Hematopoietic multipotent progenitor cell treated with erythropoietin and hydrocortisone succinate and interleukin-3 and kit ligand, for 6 days (in vitro differentiated cells): Measurements from ENCODE around the gene AOPEP.
"Not testable (repeated sequence)": the region's sequence is repeated elsewhere in the genome, so short reads cannot be mapped to it uniquely, and the experiment has no call there.

Experiments
- DNase-seq: peaks from one replicate; pipeline ENCODE4 v3.0.0-alpha.2; 2015

The AOPEP gene

GRCh38 chr9:94941211-94941875 lies 214.8 kb downstream of the AOPEP start:
- no peak for DNase-seq

GRCh38 chr9:94944626-94945025 lies 218.1 kb downstream of the AOPEP start:
- no peak for DNase-seq

GRCh38 chr9:94945197-94946144 lies 219.0 kb downstream of the AOPEP start:
- no peak for DNase-seq

- no peak for DNase-seq
Observed at GRCh38 chr9:94946256-94946655, 219.8 kb downstream of the AOPEP start.

GRCh38 chr9:94948567-94949235 lies 222.2 kb downstream of the AOPEP start:
- no peak for DNase-seq

GRCh38 chr9:94949370-94949769 lies 222.9 kb downstream of the AOPEP start:
- DNase-seq = no peak

- no peak for DNase-seq
Observed at GRCh38 chr9:94950040-94950578, 223.6 kb downstream of the AOPEP start.

GRCh38 chr9:94950579-94951323 lies 224.3 kb downstream of the AOPEP start:
- DNase-seq = no peak

GRCh38 chr9:94951324-94952135 lies 225.0 kb downstream of the AOPEP start:
- DNase-seq = no peak

GRCh38 chr9:94952565-94953373 lies 226.3 kb downstream of the AOPEP start:
- DNase-seq = no peak

GRCh38 chr9:94956731-94957130 lies 230.2 kb downstream of the AOPEP start:
- no peak for DNase-seq

- no peak for DNase-seq
Observed at GRCh38 chr9:94960964-94961363, 234.5 kb downstream of the AOPEP start.

GRCh38 chr9:94961870-94962269 lies 235.4 kb downstream of the AOPEP start:
- DNase-seq = no peak

GRCh38 chr9:94965631-94966030 lies 239.1 kb downstream of the AOPEP start:
- DNase-seq = not testable (repeated sequence)

GRCh38 chr9:94966046-94966445 lies 239.5 kb downstream of the AOPEP start:
- not testable (repeated sequence) for DNase-seq

GRCh38 chr9:94967482-94967881 lies 241.0 kb downstream of the AOPEP start:
- DNase-seq = no peak

- DNase-seq = no peak
Observed at GRCh38 chr9:94971378-94972131, 245.1 kb downstream of the AOPEP start.

GRCh38 chr9:94973451-94973941 lies 247.0 kb downstream of the AOPEP start:
- no peak for DNase-seq

- no peak for DNase-seq
Observed at GRCh38 chr9:94974154-94974879, 247.8 kb downstream of the AOPEP start.
